ENCODE measurements around the gene TOX2. TPM values are rescaled to one million over a fixed set of nuclear protein-coding genes. Genes with fewer than 3 reads are reported as not detected.

The TOX2 gene
- total RNA-seq (2022; extraction: Qiagen RNA extraction; ENCODE audit: low read depth): 8.6 to 13.1 TPM (median 11.3 TPM) in 5 replicates

GRCh38 chr20:43914311-43915210, at the start of gene TOX2:
TOX2 (plus strand) TSS chr20:43914852; CDS start chr20:43914892, 40 bp downstream.

Other genes starting within 250 kb of the TOX2 start
- 66.0 to 82.8 TPM (median 79.5 TPM) in 5 replicates for gene MYBL2, start 247.7 kb upstream of the TOX2 start, total RNA-seq (2022; extraction: Qiagen RNA extraction; ENCODE audit: low read depth)
- gene GTSF1L, start 187.8 kb upstream of the TOX2 start, total RNA-seq (2022; extraction: Qiagen RNA extraction; ENCODE audit: low read depth): not detected in 5 replicates